H1 (cell line): Measurements from ENCODE around the gene APMAP. TPM values are rescaled to one million over a fixed set of nuclear protein-coding genes. Genes with fewer than 3 reads are reported as not detected.

Source experiments
- CTCF ChIA-PET: fragments of 300-600 bp; sonication (Branson Sonifier 250); formaldehyde crosslinking; loops from one replicate; lab custom pipeline; 2021; ENCODE audit not compliant: partially characterized antibody; lab: Charles Lee
- POLR2A ChIA-PET: fragments of 300-600 bp; sonication (Branson Sonifier 250); formaldehyde crosslinking; loops from one replicate; lab custom pipeline; 2021; ENCODE audit warnings: inconsistent platforms; ENCODE audit not compliant: partially characterized antibody; lab: Charles Lee
- DNase-seq, 2 experiments: peaks; one replicate each; pipeline versions ENCODE4 v3.0.0 to v3.0.0-alpha.2; 2010 to 2022; ENCODE audit warnings: low spot score in 2 of 2, low read depth in 1 of 2, mixed read lengths in 1 of 2
- FAIRE-seq: peaks from 2 replicates; lab custom pipeline; 2011; peaks lifted over from hg19 to GRCh38; lab: Jason Lieb, UNC
- H2AFZ ChIP-seq: 2 replicates; pipeline ENCODE4 v1.8.1; 2012; ENCODE audit warnings: low read length, inconsistent platforms
- H2AK5ac ChIP-seq: 2 replicates; pipeline ENCODE4 v1.6.1; 2013; ENCODE audit warnings: low read depth, low read length
- H2BK120ac ChIP-seq: replicated peaks from 2 replicates; pipeline ENCODE3; 2013; ENCODE audit warnings: low read depth, low read length, inconsistent platforms
- H2BK12ac ChIP-seq: 2 replicates; pipeline ENCODE4 v1.6.1; 2013; ENCODE audit warnings: low read depth, low read length
- H2BK15ac ChIP-seq: 2 replicates; pipeline ENCODE4 v1.6.1; 2013; ENCODE audit warnings: low read length
- H2BK20ac ChIP-seq: 2 replicates; pipeline ENCODE4 v1.6.1; 2013; ENCODE audit warnings: low read length
- H2BK5ac ChIP-seq: 2 replicates; pipeline ENCODE4 v1.6.1; 2013; ENCODE audit warnings: low read depth, low read length
- H3K14ac ChIP-seq: 2 replicates; pipeline ENCODE4 v1.6.1; 2013; ENCODE audit warnings: inconsistent platforms; ENCODE audit not compliant: insufficient read length
- H3K18ac ChIP-seq: 2 replicates; pipeline ENCODE4 v1.6.1; 2013; ENCODE audit warnings: low read length; ENCODE audit errors: extremely low read depth
- H3K23ac ChIP-seq: 2 replicates; pipeline ENCODE4 v1.6.1; 2013; ENCODE audit warnings: inconsistent platforms; ENCODE audit not compliant: insufficient read length
- H3K23me2 ChIP-seq: 2 replicates; pipeline ENCODE4 v1.6.1; 2013; ENCODE audit warnings: low read depth, low read length
- H3K27ac ChIP-seq: 2 replicates; pipeline ENCODE4 v1.6.1; 2011; ENCODE audit warnings: low read depth, low read length, inconsistent platforms
- H3K27me3 ChIP-seq, 4 experiments: replicated peaks in 1 of 4; 1 replicate in 1 of 4; 2 replicates in 3 of 4; pipeline versions ENCODE4 v1.6.1 to v1.8.1; 2011 to 2013; ENCODE audit warnings: low read length in 3 of 4, mild to moderate bottlenecking in 3 of 4, inconsistent platforms in 2 of 4, mixed read lengths in 2 of 4, moderate library complexity in 1 of 4; ENCODE audit not compliant: control insufficient read depth in 3 of 4, insufficient read depth in 3 of 4; ENCODE audit errors: extremely low read depth in 1 of 4
- H3K36me3 ChIP-seq, 4 experiments: 2 replicates each; pipeline versions ENCODE4 v1.6.1 to v1.8.1; 2011 to 2013; ENCODE audit warnings: mild to moderate bottlenecking in 4 of 4, low read length in 3 of 4, moderate library complexity in 2 of 4, control low read depth in 1 of 4, inconsistent platforms in 1 of 4; ENCODE audit not compliant: insufficient read depth in 4 of 4, control insufficient read depth in 2 of 4
- H3K4ac ChIP-seq: replicated peaks from 2 replicates; pipeline ENCODE3; 2013; ENCODE audit warnings: low read length, low read depth, mixed read lengths, inconsistent platforms; ENCODE audit not compliant: insufficient read length
- H3K4me1 ChIP-seq, 4 experiments: replicated peaks in 1 of 4; 1 replicate in 1 of 4; 2 replicates in 3 of 4; pipeline versions ENCODE4 v1.6.1 to v1.8.1; 2011 to 2013; ENCODE audit warnings: low read length in 3 of 4, inconsistent platforms in 2 of 4, mixed read lengths in 1 of 4; ENCODE audit not compliant: insufficient read depth in 4 of 4, control insufficient read depth in 3 of 4
- H3K4me2 ChIP-seq, 2 experiments: 2 replicates each; pipeline versions ENCODE4 v1.6.1 to v1.8.1; 2011 to 2013; ENCODE audit warnings: low read depth in 2 of 2, low read length in 2 of 2, control low read depth in 1 of 2, inconsistent platforms in 1 of 2, mild to moderate bottlenecking in 1 of 2; ENCODE audit not compliant: insufficient read depth in 1 of 2
- H3K4me3 ChIP-seq, 4 experiments: fragments of 200-600, 300-600 bp in 1 of 4; sonication (generic), shearing (Covaris generic), sonication (Bioruptor Twin) in 1 of 4; 2 replicates each; pipeline versions ENCODE4 v1.5.1 to v1.8.1; 2011 to 2016; ENCODE audit warnings: low read length in 4 of 4, low read depth in 3 of 4, control low read depth in 2 of 4, inconsistent platforms in 2 of 4, mild to moderate bottlenecking in 2 of 4, mixed read lengths in 1 of 4, moderate library complexity in 1 of 4; ENCODE audit not compliant: insufficient read depth in 2 of 4; ENCODE audit errors: extremely low read depth in 1 of 4
- H3K56ac ChIP-seq: replicated peaks from 2 replicates; pipeline ENCODE3; 2013; ENCODE audit warnings: low read depth, mild to moderate bottlenecking, mixed read lengths, low read length, inconsistent platforms; ENCODE audit not compliant: insufficient read length
- H3K79me1 ChIP-seq: 2 replicates; pipeline ENCODE4 v1.6.1; 2013; ENCODE audit warnings: low read depth, low read length, control low read depth
- H3K79me2 ChIP-seq, 2 experiments: 2 replicates each; pipeline versions ENCODE4 v1.6.1 to v1.8.1; 2012 to 2013; ENCODE audit warnings: low read length in 2 of 2, mild to moderate bottlenecking in 2 of 2, inconsistent platforms in 1 of 2; ENCODE audit not compliant: insufficient read depth in 2 of 2, control insufficient read depth in 1 of 2
- H3K9ac ChIP-seq, 4 experiments: replicated peaks in 1 of 4; 1 replicate in 1 of 4; 2 replicates in 3 of 4; pipeline versions ENCODE4 v1.6.1 to v1.8.1; 2011 to 2013; ENCODE audit warnings: low read depth in 3 of 4, low read length in 3 of 4, control low read depth in 2 of 4, mild to moderate bottlenecking in 2 of 4, moderate library complexity in 2 of 4, inconsistent platforms in 1 of 4; ENCODE audit errors: extremely low read depth in 1 of 4
- H3K9me3 ChIP-seq, 2 experiments: 2 replicates each; pipeline versions ENCODE4 v1.6.1 to v1.8.1; 2012 to 2013; ENCODE audit warnings: mild to moderate bottlenecking in 2 of 2, moderate library complexity in 2 of 2, control low read depth in 1 of 2, inconsistent platforms in 1 of 2, low read depth in 1 of 2, low read length in 1 of 2, mixed read lengths in 1 of 2; ENCODE audit not compliant: insufficient read depth in 2 of 2
- H4K20me1 ChIP-seq, 2 experiments: replicated peaks in 1 of 2; 2 replicates each; pipeline versions ENCODE3 to v1.8.1; 2011 to 2013; ENCODE audit warnings: inconsistent platforms in 2 of 2, low read length in 2 of 2, mild to moderate bottlenecking in 1 of 2; ENCODE audit not compliant: insufficient read depth in 2 of 2, control insufficient read depth in 1 of 2
- H4K5ac ChIP-seq: 2 replicates; pipeline ENCODE4 v1.6.1; 2013; ENCODE audit warnings: low read length, low read depth, mixed read lengths, inconsistent platforms; ENCODE audit not compliant: insufficient read length
- H4K8ac ChIP-seq: 2 replicates; pipeline ENCODE4 v1.8.0; 2013; ENCODE audit warnings: mild to moderate bottlenecking, moderate library complexity, low read length, inconsistent platforms; ENCODE audit not compliant: insufficient read depth; ENCODE audit errors: extremely low read depth
- H4K91ac ChIP-seq: replicated peaks from 2 replicates; pipeline ENCODE3; 2013; ENCODE audit warnings: low read length, mixed read lengths, inconsistent platforms; ENCODE audit not compliant: insufficient read length
- WGBS, 2 experiments: shearing (Covaris generic) in 1 of 2; methylation state at CpG; one replicate each; pipeline versions ENCODE4 v1.1.6 to v1.1.7; 2013 to 2015; ENCODE audit warnings: low lambda C conversion rate in 2 of 2, mixed read lengths in 2 of 2, inconsistent platforms in 1 of 2, low coverage in 1 of 2, missing lambda C conversion rate in 1 of 2; ENCODE audit not compliant: insufficient replicate concordance in 2 of 2, insufficient coverage in 1 of 2, insufficient read length in 1 of 2; ENCODE audit errors: extremely low coverage in 1 of 2, missing lambda C conversion rate in 1 of 2; 5-methylcytosine and 5-hydroxymethylcytosine counted together
- polyA plus RNA-seq, 7 experiments: library from polyadenylated mRNA; depleted of rRNA in 3 of 7; stranded (reverse) in 5 of 7; unstranded in 2 of 7; fragments of >200 nt in 5 of 7; fragments of 200-250 nt in 2 of 7; gene quantifications; 1 replicate in 5 of 7; 2 replicates in 1 of 7; 4 replicates in 1 of 7; pipeline versions ENCODE4 v1.2.1 to v1.2.3, GENCODE V29; 2011 to 2013; ENCODE audit warnings: missing spikeins in 2 of 7, mixed read lengths in 2 of 7
- total RNA-seq: library from RNA; stranded (reverse); fragmentation: NEBNext Ultra II Directional; extraction: Animal tissue kit (Norgen Biotek cat#: 25700); gene quantifications from 2 replicates; pipeline ENCODE4 v1.2.1, GENCODE V29; 2021
- TF ChIP-seq, protein P1 (sequence below): IDR thresholded peaks from 2 replicates; pipeline ENCODE4 v1.6.1; 2012; ENCODE audit warnings: inconsistent platforms

The APMAP gene
- total and polyA plus RNA-seq, 2 of the 8 experiments (the other 6 are each of a cell fraction or from before 2014, with no cell fraction given) = 31.3 to 66.0 TPM

DNA sequence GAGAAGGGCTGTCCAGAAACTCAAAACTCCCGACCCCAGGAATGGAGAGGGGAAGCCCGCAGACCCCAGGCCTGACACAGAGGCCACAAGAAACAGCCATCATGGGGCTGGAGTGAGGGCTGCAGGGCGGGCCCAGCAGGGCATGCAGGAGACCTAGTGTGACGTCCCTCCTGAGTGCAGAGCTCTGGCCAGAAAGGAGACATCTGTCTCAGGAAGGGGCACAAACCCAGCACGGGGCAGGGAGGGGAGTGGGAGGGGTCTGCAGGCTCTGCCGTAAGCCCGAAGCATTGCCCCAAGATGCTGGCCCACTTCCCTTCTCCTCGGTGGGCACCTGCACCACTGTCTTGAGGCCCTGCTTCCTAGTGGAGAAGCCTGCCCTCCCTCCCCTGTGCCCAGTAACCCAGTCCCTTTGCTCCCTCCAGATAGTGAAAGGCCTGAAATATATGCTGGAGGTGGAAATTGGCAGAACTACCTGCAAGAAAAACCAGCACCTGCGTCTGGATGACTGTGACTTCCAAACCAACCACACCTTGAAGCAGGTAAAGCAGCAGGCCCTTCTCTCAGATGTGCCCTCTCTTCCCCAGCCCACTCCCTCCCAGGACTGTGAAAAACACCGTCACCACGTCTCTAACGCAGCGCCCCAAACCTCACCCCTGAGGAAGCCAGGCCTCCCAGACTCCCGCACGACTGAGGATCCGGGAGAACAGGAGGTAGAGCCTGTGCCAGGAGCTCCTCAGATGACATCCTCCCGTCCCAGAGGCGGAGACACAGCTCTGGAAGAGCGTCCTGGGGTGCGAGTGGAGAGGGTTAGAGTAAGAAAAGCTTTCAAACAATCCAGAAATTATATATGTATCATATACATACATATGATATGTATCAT lies 33.8 kb downstream of the APMAP start:
- Histone ChIP-seq H2BK20ac (no peak overlapping the region), H3K9ac (no peak overlapping the region), H3K4me1 (peaks cover 0 to 2% (median 0%) of the 10 kb centered on the region in 4 experiments; a peak in 1 of 7 replicates), H2AK5ac (no peak overlapping the region), H4K8ac (no peak overlapping the region), H4K20me1 (peaks cover 0 to 2% of the 10 kb centered on the region in 2 experiments), H2AFZ (no peak overlapping the region), H4K91ac (no peak overlapping the region), H3K23me2 (no peaks in the 10 kb centered on the region), H3K79me2 (no peaks in the 10 kb centered on the region), H4K5ac (no peak overlapping the region), H2BK120ac (no peak overlapping the region), H3K4me3 (no peak overlapping the region), H3K36me3 (peaks cover 0 to 10% (median 7%) of the 10 kb centered on the region in 4 experiments; a peak in 5 of 8 replicates), H2BK12ac (no peak overlapping the region), H3K27me3 (no peaks in the 10 kb centered on the region), H3K4ac (no peak overlapping the region), H3K4me2 (no peak overlapping the region), H2BK5ac (no peak overlapping the region), H2BK15ac (no peak overlapping the region), H3K9me3 (no peaks in the 10 kb centered on the region), H3K18ac (no peak overlapping the region), H3K27ac (no peak overlapping the region), H3K23ac (no peak overlapping the region), H3K14ac (no peak overlapping the region), H3K79me1 (no peaks in the 10 kb centered on the region), H3K56ac (no peak overlapping the region)
- 89% methylated on average over 17 of the region's 20 CpGs; no CpG with 5 or more reads in 1 of the 2 experiments for WGBS, 2 experiments
- ChIA-PET CTCF (no interaction called here), POLR2A (no interaction called here)
- no peak for DNase-seq
- FAIRE-seq = no peak
- TF ChIP-seq, protein P1, sequence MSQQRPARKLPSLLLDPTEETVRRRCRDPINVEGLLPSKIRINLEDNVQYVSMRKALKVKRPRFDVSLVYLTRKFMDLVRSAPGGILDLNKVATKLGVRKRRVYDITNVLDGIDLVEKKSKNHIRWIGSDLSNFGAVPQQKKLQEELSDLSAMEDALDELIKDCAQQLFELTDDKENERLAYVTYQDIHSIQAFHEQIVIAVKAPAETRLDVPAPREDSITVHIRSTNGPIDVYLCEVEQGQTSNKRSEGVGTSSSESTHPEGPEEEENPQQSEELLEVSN = no peak
